Measurements from ENCODE around the gene FAXDC2.
A peak's percentile ranks its signal among the peaks of the same experiment; 100 is the strongest.
"Not testable (repeated sequence)": the region's sequence is repeated elsewhere in the genome, so short reads cannot be mapped to it uniquely, and the experiment has no call there.

FAXDC2 gene

DNA sequence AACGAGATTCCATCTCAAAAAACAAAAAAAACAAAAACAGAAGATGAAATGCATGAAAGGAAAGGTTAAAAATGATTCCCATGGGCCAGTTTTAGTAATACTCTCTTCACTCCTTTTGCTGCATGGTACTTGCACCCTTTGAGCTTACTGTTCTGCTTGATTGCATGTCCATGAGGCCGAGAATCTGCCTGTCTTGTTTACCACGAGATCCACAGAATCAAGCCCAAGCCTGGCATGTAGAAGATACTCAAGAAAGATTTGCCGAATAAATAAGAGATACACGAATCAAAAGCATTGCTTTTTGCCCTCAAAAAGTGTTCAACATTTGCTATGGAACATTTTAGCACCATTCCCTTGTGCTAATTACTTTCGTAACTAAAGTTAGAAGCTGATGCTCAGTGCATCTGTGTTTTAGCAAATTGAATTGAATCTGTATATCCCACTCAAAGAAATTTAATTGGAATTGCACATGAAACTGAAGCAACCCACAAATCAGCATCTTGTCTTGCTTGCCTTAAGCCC is 1.1 kb downstream of the FAXDC2 start:
- no peak overlapping the region for H3K27ac ChIP-seq (ENCODE audit: low read depth in 2 of 2, low read length in 2 of 2)
- no peaks in the 10 kb centered on the region for H3K27me3 ChIP-seq (ENCODE audit: control insufficient read depth in 2 of 2, insufficient read depth in 2 of 2, low read length in 2 of 2)
- no peaks in the 10 kb centered on the region for H3K9me3 ChIP-seq (ENCODE audit: control insufficient read depth in 2 of 2, low read length in 2 of 2)
- H3K36me3 ChIP-seq (ENCODE audit: control insufficient read depth in 2 of 2, insufficient read depth in 2 of 2, low read length in 2 of 2): no peaks in the 10 kb centered on the region
- no peaks in the 10 kb centered on the region for H3K4me1 ChIP-seq (ENCODE audit: control insufficient read depth in 2 of 2, insufficient read depth in 2 of 2, low read length in 2 of 2)
- peak overlapping the region; percentile 62 to 67 for H3K4me3 ChIP-seq (ENCODE audit: low read length in 2 of 2)
- peak overlapping the region in 1 of 2 donors; percentile 14 for H3K9ac ChIP-seq (ENCODE audit: low read depth in 1 of 2, low read length in 2 of 2)

DNA sequence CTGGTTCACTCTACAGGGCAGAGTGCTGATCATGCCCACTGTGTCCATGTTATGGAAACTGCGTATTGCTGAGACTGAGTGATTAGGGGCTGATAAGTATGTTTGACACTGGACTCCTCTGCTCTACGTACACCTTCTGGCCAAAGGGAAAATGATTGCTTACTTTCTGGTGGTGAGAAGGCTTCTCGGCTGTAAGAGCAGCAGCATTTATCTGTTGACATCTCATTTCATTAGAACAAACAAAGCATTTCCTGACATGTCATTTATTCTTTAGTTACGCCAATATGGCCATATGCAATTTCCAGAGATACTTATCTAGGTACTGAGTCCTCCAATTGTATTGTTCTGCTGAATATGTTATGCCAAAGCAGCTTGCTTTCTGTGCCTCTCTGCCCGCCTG is 5.6 kb downstream of the FAXDC2 start:
- no peaks in the 10 kb centered on the region for H3K36me3 ChIP-seq (ENCODE audit: control insufficient read depth in 2 of 2, insufficient read depth in 2 of 2, low read length in 2 of 2)
- no peaks in the 10 kb centered on the region for H3K4me1 ChIP-seq (ENCODE audit: control insufficient read depth in 2 of 2, insufficient read depth in 2 of 2, low read length in 2 of 2)
- H3K4me3 ChIP-seq (ENCODE audit: low read length in 2 of 2): no peak overlapping the region
- no peak overlapping the region for H3K27ac ChIP-seq (ENCODE audit: low read depth in 2 of 2, low read length in 2 of 2)
- no peaks in the 10 kb centered on the region for H3K9me3 ChIP-seq (ENCODE audit: control insufficient read depth in 2 of 2, low read length in 2 of 2)
- no peak overlapping the region for H3K9ac ChIP-seq (ENCODE audit: low read depth in 1 of 2, low read length in 2 of 2)
- no peaks in the 10 kb centered on the region for H3K27me3 ChIP-seq (ENCODE audit: control insufficient read depth in 2 of 2, insufficient read depth in 2 of 2, low read length in 2 of 2)

DNA sequence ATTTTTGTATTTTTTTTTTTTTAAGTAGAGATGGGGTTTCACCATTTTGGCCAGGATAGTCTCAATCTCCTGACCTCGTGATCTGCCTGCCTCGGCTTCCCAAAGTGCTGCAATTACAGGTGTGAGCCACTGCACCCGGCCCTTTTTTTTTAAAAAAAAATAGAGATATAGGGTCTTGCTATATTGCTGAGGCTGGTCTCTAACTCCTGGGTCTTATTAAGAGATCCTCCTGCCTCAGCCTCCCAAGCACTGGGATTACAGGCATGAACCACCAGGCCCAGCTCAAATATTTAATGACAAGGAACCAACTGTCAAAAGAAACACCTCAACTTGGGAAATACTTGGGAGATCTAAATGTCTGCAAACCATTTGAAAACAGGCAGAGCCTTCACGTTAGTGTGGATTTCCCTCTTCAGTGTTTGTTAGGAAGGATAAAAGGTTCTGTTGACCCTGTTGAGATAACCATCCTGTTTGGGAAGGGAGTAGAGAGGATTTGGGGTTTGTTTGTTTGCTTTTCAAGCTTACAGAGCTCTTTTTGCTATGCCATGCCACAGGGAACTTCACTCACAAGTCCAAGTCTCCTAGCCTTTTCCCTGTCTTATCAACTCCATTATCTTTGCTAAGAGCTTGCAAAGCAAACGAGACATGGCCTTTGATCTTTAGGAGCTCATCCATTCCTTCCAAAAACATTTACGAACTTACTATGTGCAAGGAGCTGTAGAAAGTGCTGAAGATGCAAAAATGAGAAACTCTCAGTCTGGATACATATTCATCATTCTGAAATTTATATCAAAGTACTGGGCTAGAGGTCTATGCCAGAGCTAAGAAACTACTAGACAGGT is 7.5 kb downstream of the FAXDC2 start:
- H3K4me3 ChIP-seq (ENCODE audit: low read length in 2 of 2): no peak overlapping the region
- H3K27ac ChIP-seq (ENCODE audit: low read depth in 2 of 2, low read length in 2 of 2): no peak overlapping the region
- no peak overlapping the region for H3K9ac ChIP-seq (ENCODE audit: low read depth in 1 of 2, low read length in 2 of 2)
- no peaks in the 10 kb centered on the region for H3K27me3 ChIP-seq (ENCODE audit: control insufficient read depth in 2 of 2, insufficient read depth in 2 of 2, low read length in 2 of 2)
- H3K4me1 ChIP-seq (ENCODE audit: control insufficient read depth in 2 of 2, insufficient read depth in 2 of 2, low read length in 2 of 2): peaks cover under 1 to 2% of the 10 kb centered on the region in 2 donors
- H3K9me3 ChIP-seq (ENCODE audit: control insufficient read depth in 2 of 2, low read length in 2 of 2): no peaks in the 10 kb centered on the region
- no peaks in the 10 kb centered on the region for H3K36me3 ChIP-seq (ENCODE audit: control insufficient read depth in 2 of 2, insufficient read depth in 2 of 2, low read length in 2 of 2)

DNA sequence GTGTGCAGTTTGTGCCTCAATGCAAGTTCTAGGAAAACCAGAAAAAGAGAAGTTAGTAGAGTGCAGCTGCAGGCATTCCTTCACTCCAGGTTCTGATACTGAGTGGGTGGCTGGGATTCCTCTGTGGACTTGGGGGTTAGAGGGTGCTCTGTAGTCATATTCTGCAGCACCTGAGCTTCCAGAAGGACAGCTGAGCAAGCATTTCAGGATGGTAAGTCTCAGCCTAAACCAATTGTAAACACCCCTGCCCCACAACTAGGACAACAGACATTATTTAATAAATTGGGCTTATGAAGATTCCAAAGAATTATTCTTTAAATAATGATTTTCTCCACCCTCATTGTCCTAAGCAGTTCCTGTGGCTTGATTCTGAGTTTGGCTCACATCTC is 9.1 kb downstream of the FAXDC2 start:
- peaks cover 0 to 3% of the 10 kb centered on the region in 2 donors for H3K36me3 ChIP-seq (ENCODE audit: control insufficient read depth in 2 of 2, insufficient read depth in 2 of 2, low read length in 2 of 2)

DNA sequence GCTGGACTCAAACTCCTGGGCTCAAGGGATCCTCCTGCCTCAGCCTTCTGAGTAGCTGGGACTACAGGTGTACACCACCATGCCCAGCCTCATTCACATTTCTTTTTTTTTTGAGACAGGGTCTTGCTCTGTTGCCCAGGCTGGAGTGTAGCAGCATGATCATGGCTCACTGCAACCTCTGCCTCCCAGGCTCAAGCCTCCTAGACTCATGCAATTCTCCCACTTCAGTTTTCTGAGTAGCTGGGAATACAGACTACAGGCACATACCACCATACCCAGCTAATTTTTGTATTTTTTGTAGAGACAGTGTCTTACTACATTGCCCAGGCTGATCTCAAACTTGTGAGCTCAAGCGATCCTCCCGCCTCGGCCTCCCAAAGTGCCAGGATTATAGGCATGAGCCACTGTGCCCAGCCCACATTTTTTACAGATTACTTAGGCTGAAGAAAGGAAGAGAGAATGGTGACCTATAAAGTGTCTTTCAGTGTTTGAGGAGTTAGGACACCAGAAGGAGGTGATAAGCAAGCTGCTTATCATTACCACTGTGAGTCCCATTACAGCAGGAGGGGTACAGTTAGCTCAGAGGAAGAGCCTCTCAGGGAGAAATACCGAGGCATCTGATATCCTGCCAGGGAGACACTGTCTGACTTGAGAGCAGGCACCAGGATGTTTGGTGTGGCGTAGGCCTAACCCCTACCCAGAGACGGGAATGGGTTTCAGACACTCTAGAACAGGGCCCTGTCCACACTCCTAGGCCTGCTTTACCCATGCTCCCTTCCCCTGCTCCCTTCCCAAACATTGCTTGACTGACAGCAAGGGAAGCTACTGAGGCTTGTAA is 9.7 kb downstream of the FAXDC2 start:
- Histone ChIP-seq H3K9me3 (ENCODE audit: control insufficient read depth in 2 of 2, low read length in 2 of 2) (no peaks in the 10 kb centered on the region), H3K27ac (ENCODE audit: low read depth in 2 of 2, low read length in 2 of 2) (no peak overlapping the region), H3K4me3 (ENCODE audit: low read length in 2 of 2) (no peak overlapping the region), H3K4me1 (ENCODE audit: control insufficient read depth in 2 of 2, insufficient read depth in 2 of 2, low read length in 2 of 2) (peaks cover 7 to 8% of the 10 kb centered on the region in 2 donors), H3K9ac (ENCODE audit: low read depth in 1 of 2, low read length in 2 of 2) (no peak overlapping the region), H3K36me3 (ENCODE audit: control insufficient read depth in 2 of 2, insufficient read depth in 2 of 2, low read length in 2 of 2) (peaks cover 0 to 3% of the 10 kb centered on the region in 2 donors), H3K27me3 (ENCODE audit: control insufficient read depth in 2 of 2, insufficient read depth in 2 of 2, low read length in 2 of 2) (no peaks in the 10 kb centered on the region)

More for the DNA sequence above, 9.1 kb downstream of the FAXDC2 start:
- Histone ChIP-seq H3K9me3 (ENCODE audit: control insufficient read depth in 2 of 2, low read length in 2 of 2) (no peaks in the 10 kb centered on the region), H3K27me3 (ENCODE audit: control insufficient read depth in 2 of 2, insufficient read depth in 2 of 2, low read length in 2 of 2) (no peaks in the 10 kb centered on the region), H3K4me1 (ENCODE audit: control insufficient read depth in 2 of 2, insufficient read depth in 2 of 2, low read length in 2 of 2) (peaks cover 7 to 8% of the 10 kb centered on the region in 2 donors), H3K4me3 (ENCODE audit: low read length in 2 of 2) (no peak overlapping the region), H3K27ac (ENCODE audit: low read depth in 2 of 2, low read length in 2 of 2) (no peak overlapping the region), H3K9ac (ENCODE audit: low read depth in 1 of 2, low read length in 2 of 2) (no peak overlapping the region)

DNA sequence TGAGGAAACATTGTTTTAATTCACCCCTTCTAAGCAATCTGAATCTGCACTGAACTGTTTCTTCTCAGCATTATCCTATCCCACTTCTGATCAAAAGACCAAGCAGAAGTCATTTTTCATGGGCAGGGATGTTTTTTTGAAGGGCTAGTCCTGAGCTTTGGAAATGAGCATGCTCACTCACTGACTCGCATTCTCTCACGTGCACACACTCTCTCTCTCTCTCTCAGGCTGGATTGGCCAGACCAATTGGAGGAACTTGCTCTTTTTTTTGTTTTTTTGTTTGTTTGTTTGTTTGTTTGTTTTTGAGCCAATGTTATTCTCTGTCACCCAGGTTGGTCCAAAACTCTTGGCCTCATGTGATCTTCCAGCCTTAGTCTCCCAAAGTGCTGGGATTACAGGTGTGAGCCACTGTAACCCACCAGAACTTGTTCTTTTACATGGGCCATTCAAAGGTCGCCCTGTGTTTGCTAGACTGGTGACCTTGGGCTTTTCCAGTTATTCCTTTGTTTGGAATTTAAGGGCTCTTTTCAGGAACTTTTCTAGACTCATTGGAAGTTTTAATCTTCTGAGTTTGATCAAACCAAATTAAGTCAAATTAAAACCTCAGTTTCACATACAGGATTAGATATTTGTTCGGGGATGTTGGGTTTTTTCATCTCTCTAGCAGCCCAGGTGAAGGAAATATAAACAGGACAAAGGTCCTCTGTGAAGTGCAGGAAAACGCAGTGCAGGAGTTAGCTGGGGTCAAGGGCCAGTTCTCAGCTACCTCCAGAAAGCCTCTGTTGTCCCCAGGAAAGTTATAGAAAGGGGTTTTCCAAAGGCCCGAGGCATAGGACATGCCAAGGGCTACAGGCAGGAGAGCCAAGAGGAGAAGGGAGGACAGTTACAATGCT is 13.1 kb downstream of the FAXDC2 start:
- Histone ChIP-seq H3K36me3 (ENCODE audit: control insufficient read depth in 2 of 2, insufficient read depth in 2 of 2, low read length in 2 of 2) (peaks cover 0 to 3% of the 10 kb centered on the region in 2 donors), H3K4me3 (ENCODE audit: low read length in 2 of 2) (no peak overlapping the region), H3K4me1 (ENCODE audit: control insufficient read depth in 2 of 2, insufficient read depth in 2 of 2, low read length in 2 of 2) (peaks cover 12 to 18% of the 10 kb centered on the region in 2 donors), H3K27me3 (ENCODE audit: control insufficient read depth in 2 of 2, insufficient read depth in 2 of 2, low read length in 2 of 2) (no peaks in the 10 kb centered on the region), H3K9ac (ENCODE audit: low read depth in 1 of 2, low read length in 2 of 2) (no peak overlapping the region), H3K9me3 (ENCODE audit: control insufficient read depth in 2 of 2, low read length in 2 of 2) (no peaks in the 10 kb centered on the region), H3K27ac (ENCODE audit: low read depth in 2 of 2, low read length in 2 of 2) (no peak overlapping the region)

DNA sequence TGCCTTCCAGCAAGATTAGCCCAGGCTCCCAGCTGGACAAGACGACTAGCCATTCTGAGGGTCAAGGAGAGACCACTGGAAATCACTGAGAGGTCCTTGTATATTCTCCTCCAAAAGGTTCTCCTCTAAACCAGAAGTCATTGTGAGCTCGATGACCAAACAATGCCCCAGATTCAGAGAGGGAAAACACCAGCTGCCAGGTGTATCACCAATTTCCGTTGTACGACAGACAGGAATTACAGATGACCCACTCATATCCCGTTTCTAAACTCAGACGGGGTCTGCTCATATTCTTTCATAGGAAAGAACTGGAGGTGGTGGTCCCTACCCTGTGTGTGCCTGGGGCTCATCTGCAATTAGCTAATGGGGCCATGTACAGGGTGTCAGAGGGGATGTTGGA is 14.2 kb downstream of the FAXDC2 start:
- Histone ChIP-seq H3K27ac (ENCODE audit: low read depth in 2 of 2, low read length in 2 of 2) (no peak overlapping the region), H3K27me3 (ENCODE audit: control insufficient read depth in 2 of 2, insufficient read depth in 2 of 2, low read length in 2 of 2) (no peaks in the 10 kb centered on the region), H3K4me3 (ENCODE audit: low read length in 2 of 2) (no peak overlapping the region), H3K9ac (ENCODE audit: low read depth in 1 of 2, low read length in 2 of 2) (no peak overlapping the region), H3K36me3 (ENCODE audit: control insufficient read depth in 2 of 2, insufficient read depth in 2 of 2, low read length in 2 of 2) (peaks cover 3% of the 10 kb centered on the region in 2 donors), H3K9me3 (ENCODE audit: control insufficient read depth in 2 of 2, low read length in 2 of 2) (no peaks in the 10 kb centered on the region), H3K4me1 (ENCODE audit: control insufficient read depth in 2 of 2, insufficient read depth in 2 of 2, low read length in 2 of 2) (peaks cover 12 to 18% of the 10 kb centered on the region in 2 donors)

DNA sequence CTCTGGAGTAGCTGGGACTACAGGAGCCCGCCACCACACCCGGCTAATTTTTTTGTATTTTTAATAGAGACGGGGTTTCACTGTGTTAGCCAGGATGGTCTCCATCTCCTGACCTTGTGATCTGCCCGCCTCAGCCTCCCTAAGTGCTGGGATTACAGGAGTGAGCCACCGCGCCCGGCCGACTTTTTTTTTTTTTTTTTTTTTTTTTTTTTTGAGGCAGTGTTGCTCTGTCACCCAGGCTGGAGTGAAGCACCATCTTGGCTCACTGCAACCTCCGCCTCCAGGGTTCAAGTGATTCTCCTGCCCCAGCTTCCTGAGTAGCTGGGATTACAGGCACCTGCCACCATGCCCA is 14.7 kb downstream of the FAXDC2 start:
- H3K9ac ChIP-seq (ENCODE audit: low read depth in 1 of 2, low read length in 2 of 2); H3K4me3 ChIP-seq (ENCODE audit: low read length in 2 of 2); H3K27ac ChIP-seq (ENCODE audit: low read depth in 2 of 2, low read length in 2 of 2); H3K36me3 ChIP-seq (ENCODE audit: control insufficient read depth in 2 of 2, insufficient read depth in 2 of 2, low read length in 2 of 2); H3K9me3 ChIP-seq (ENCODE audit: control insufficient read depth in 2 of 2, low read length in 2 of 2); H3K27me3 ChIP-seq (ENCODE audit: control insufficient read depth in 2 of 2, insufficient read depth in 2 of 2, low read length in 2 of 2): not testable (repeated sequence)
- H3K4me1 ChIP-seq (ENCODE audit: control insufficient read depth in 2 of 2, insufficient read depth in 2 of 2, low read length in 2 of 2): peaks cover 12 to 19% of the 10 kb centered on the region in 2 donors

DNA sequence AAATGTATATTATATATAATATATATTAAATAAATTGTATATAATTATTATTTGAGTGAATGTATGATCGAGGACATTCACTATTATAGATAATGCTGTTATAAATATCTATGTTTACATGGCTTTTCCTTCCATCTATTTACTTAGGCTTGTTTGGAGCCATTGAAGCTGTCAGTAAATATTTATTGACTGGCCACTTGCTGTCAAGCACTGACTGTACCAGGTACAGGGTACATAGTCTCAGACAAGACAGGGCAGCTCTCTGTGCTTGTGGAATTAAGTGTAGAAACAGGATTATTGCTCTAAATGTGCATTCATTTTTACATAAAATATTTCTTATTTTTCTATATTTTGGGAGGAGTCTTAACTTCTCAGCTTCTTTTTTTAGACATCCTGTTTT is 16.4 kb downstream of the FAXDC2 start:
- Histone ChIP-seq H3K9ac (ENCODE audit: low read depth in 1 of 2, low read length in 2 of 2) (no peak overlapping the region), H3K27me3 (ENCODE audit: control insufficient read depth in 2 of 2, insufficient read depth in 2 of 2, low read length in 2 of 2) (no peaks in the 10 kb centered on the region), H3K4me1 (ENCODE audit: control insufficient read depth in 2 of 2, insufficient read depth in 2 of 2, low read length in 2 of 2) (peaks cover 21 to 34% of the 10 kb centered on the region in 2 donors), H3K9me3 (ENCODE audit: control insufficient read depth in 2 of 2, low read length in 2 of 2) (no peaks in the 10 kb centered on the region), H3K4me3 (ENCODE audit: low read length in 2 of 2) (no peak overlapping the region), H3K27ac (ENCODE audit: low read depth in 2 of 2, low read length in 2 of 2) (no peak overlapping the region), H3K36me3 (ENCODE audit: control insufficient read depth in 2 of 2, insufficient read depth in 2 of 2, low read length in 2 of 2) (peaks cover 4 to 10% of the 10 kb centered on the region in 2 donors)
